ENCODE results near the gene LPAR3.

Gene LPAR3

DNA sequence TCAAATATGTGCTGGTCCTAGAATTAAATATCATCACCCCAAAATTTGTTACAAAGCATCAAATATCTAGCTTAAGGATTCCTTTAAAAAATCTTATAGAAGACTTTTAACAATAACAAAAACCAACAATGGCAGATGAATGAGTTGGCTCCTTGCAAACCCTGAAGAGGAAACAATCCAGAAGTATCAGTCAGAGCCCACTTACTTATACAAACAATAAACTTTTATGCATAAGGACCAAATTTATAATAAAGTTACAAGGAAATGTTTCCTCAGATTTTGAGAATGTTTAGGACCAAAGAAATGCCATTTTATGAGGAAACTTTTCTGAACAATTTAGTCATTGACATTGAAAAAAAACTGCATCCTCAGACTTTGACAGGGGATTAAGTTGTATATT lies 52.7 kb downstream of the LPAR3 start:
- in situ Hi-C loops (cut with MboI; ENCODE audit: low pct_unique_long_range_greater_than_20kb, low sequenced_read_pairs) = no loop called here

DNA sequence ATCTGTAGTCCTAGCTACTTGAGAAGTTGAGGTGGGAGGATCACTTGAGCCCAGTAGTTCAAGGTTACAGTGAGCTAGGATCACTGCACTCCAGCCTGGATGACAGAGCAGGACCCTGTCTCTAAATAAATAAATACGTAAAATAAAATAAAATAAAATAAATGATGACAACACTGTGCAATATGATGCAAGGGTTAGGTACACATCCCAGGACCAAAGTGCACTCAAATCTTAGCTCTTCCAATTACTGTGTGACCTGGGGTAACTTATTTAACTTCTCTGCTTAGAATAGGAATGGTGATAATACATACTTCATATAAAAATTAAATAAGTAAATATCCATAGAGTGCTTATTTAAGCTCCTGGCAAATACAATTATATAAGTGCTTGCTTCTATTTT lies 53.5 kb downstream of the LPAR3 start:
- no peak for DNase-seq
- in situ Hi-C loops (cut with MboI; ENCODE audit: low pct_unique_long_range_greater_than_20kb, low sequenced_read_pairs) = no loop called here

More for the DNA sequence above, 52.7 kb downstream of the LPAR3 start:
- DNase-seq = no peak

DNA sequence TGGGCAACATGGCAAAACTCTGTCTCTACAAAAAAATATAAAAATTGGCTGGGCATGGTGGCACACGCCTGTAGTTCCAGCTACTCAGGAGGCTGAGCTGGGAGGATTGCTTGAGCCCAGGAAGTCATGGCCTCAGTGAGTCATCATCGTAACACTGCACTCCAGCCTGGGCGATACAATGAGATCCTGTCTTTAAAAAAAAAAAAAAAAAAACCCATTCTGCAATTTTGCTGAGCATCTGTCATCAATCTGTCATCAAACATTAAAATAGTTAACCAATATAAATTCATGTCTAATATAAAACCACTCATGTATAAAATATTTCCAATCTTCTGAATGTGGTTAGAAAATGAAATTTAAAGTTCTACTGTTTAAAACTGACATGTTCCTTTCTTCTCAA lies 56.9 kb downstream of the LPAR3 start:
- no peak for DNase-seq
- in situ Hi-C loops (cut with MboI; ENCODE audit: low pct_unique_long_range_greater_than_20kb, low sequenced_read_pairs) = no loop called here

DNA sequence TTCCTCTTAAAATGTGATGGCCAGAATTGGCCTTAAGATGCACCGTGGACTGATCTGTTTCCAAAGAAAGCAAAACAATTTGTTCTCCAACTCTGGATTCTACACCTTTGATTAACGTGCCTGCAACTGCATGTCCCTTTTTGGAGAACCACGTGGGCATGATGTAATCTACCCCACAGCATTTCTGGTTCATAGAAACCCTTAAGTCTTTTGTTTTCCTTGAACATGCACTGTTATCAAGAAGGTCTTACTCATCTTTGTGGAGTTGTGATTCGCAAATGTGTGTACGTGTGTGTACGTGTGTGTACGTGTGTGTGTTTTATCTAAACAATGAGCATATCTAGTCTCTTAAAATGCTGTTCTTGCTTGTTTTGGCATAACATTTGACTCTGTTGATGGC lies 57.8 kb downstream of the LPAR3 start:
- in situ Hi-C loops (cut with MboI; ENCODE audit: low pct_unique_long_range_greater_than_20kb, low sequenced_read_pairs) = no loop called here
- no peak for DNase-seq

DNA sequence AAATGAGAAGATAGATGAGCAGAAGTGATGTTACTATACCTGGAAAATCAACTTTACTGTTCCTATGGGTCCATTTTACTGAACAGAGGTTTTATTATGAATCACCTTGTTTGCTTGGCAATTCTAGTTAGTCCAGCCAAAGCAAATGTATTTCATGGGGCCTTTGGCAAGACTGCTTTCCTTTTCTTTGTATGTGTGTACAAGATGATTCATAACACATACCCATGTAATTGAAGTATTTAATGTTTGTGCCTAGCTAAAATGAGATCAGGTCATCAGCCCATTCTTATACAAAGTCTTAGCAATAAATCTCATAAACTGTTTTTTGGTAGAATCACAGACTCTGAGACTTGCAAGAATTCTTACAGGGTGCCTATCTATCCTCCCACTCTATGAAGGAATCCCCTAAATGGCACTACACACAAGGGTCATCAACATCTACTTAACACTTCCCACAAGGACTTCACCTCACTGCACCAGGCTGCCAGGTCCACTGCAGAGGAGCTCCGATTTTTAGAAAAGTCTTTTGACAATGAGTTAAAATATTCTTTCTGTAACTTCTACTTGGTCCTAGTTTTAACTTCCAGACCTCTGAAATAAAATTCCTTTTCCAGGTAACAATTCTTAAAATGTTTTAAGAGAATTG lies 58.5 kb downstream of the LPAR3 start:
- in situ Hi-C loops (cut with MboI; ENCODE audit: low pct_unique_long_range_greater_than_20kb, low sequenced_read_pairs) = no loop called here
- DNase-seq = no peak

GRCh38 chr1:84833194-84833593 lies 59.8 kb downstream of the LPAR3 start:
- in situ Hi-C loops (cut with MboI; ENCODE audit: low pct_unique_long_range_greater_than_20kb, low sequenced_read_pairs) = no loop called here

GRCh38 chr1:84830136-84830535 lies 62.9 kb downstream of the LPAR3 start:
- no peak for DNase-seq
- in situ Hi-C loops (cut with MboI; ENCODE audit: low pct_unique_long_range_greater_than_20kb, low sequenced_read_pairs) = no loop called here

More at GRCh38 chr1:84833194-84833593, 59.8 kb downstream of the LPAR3 start:
- no peak for DNase-seq

DNA sequence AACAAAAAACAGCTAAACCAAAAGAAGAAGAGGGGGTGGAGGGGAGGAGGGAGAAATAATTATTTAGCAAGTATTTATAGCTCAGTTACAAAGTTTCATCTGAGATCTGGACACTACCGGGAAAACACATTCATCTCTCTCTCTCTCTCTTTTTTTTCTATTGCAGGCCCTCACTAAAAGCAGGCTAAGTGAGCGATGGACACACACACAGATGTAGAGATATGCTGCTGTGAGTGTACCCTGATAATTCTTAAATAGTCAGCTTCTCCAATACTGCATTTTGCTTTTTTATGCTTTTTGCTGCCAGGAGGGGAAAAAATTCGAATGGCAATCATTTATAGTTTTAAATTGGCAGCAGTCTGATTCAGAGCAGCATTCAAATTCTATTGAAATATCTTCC lies 65.0 kb downstream of the LPAR3 start:
- no peak for DNase-seq
- in situ Hi-C loops (cut with MboI; ENCODE audit: low pct_unique_long_range_greater_than_20kb, low sequenced_read_pairs) = no loop called here

- in situ Hi-C loops (cut with MboI; ENCODE audit: low pct_unique_long_range_greater_than_20kb, low sequenced_read_pairs) = no loop called here
- no peak for DNase-seq
Measured at GRCh38 chr1:84827555-84827954, 65.5 kb downstream of the LPAR3 start.

DNA sequence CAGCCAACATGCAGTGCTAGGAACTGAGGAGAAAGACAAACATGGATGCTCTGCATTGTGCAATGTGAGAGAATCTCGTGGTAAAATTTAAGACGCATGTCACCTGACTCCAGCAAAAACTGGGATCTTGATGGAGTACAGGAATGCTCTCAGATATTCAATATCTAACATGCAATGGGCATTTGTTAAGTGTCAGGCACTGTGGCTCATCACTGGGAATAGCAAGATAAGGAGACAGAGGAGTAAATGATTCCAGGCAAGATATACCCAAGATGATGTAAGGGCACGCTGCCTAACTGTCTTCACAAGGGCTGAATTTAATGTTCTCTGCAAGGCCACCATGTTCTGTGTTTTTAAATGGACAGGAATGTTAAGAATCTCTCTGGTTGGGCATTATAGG lies 67.8 kb downstream of the LPAR3 start:
- DNase-seq = no peak
- in situ Hi-C loops (cut with MboI; ENCODE audit: low pct_unique_long_range_greater_than_20kb, low sequenced_read_pairs) = no loop called here

GRCh38 chr1:84823991-84824390 lies 69.0 kb downstream of the LPAR3 start:
- in situ Hi-C loops (cut with MboI; ENCODE audit: low pct_unique_long_range_greater_than_20kb, low sequenced_read_pairs) = no loop called here
- no peak for DNase-seq

GRCh38 chr1:84823511-84823910 lies 69.5 kb downstream of the LPAR3 start:
- no peak for DNase-seq
- in situ Hi-C loops (cut with MboI; ENCODE audit: low pct_unique_long_range_greater_than_20kb, low sequenced_read_pairs) = no loop called here

DNA sequence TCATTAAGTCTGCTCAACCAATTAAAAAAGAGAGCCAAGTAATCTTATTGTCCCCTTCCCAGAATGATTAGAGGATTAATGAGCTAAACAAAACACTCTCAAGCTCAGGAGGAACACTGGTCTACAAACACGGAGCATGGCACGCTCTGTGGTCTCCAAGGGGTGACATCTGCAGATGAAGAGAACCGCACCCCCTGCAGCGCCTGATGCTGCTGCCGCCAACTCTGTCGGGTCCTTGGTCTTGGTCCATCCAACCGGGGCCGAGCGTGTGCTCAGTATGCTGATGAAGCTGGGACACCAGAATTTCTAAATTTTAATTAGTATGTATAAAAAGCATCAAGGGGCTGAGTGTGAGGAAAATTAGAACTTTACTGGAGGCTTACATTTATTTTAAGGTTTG lies 82.7 kb downstream of the LPAR3 start:
- in situ Hi-C loops (cut with MboI; ENCODE audit: low pct_unique_long_range_greater_than_20kb, low sequenced_read_pairs) = no loop called here
- no peak for DNase-seq

GRCh38 chr1:84809023-84809422 lies 84.0 kb downstream of the LPAR3 start:
- no peak for DNase-seq
- in situ Hi-C loops (cut with MboI; ENCODE audit: low pct_unique_long_range_greater_than_20kb, low sequenced_read_pairs) = no loop called here

DNA sequence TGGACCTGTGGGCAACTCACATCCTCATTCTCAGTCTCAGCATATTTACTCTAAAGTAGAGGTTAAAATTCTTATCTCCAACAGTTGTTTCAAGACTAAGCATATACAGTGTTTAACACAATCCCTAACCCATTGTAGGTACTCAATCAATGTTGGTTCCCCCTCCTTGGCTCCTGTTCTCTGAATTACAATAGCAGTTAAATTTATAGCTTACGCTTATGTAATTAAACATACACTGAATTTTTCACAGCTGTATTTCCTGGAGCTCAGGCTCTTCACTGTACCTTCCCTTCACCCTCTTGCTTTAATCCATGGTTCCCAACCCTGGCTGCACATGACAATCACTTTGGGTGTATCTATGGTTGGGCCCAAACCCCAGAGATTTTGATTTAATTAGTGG lies 89.4 kb downstream of the LPAR3 start:
- DNase-seq = no peak
- in situ Hi-C loops (cut with MboI; ENCODE audit: low pct_unique_long_range_greater_than_20kb, low sequenced_read_pairs) = no loop called here

- in situ Hi-C loops (cut with MboI; ENCODE audit: low pct_unique_long_range_greater_than_20kb, low sequenced_read_pairs) = no loop called here
Measured at GRCh38 chr1:84802567-84803232, 90.3 kb downstream of the LPAR3 start.

GRCh38 chr1:84800090-84801073 lies 92.6 kb downstream of the LPAR3 start:
- DNase-seq = no peak
- in situ Hi-C loops (cut with MboI; ENCODE audit: low pct_unique_long_range_greater_than_20kb, low sequenced_read_pairs) = no loop called here

More at GRCh38 chr1:84802567-84803232, 90.3 kb downstream of the LPAR3 start:
- no peak for DNase-seq

GRCh38 chr1:84797603-84798002 lies 95.4 kb downstream of the LPAR3 start:
- in situ Hi-C loops (cut with MboI; ENCODE audit: low pct_unique_long_range_greater_than_20kb, low sequenced_read_pairs) = loop anchor here (25.0 kb wide), 1 partner anchor 140 kb away; no protein-coding TSS in a partner anchor
- no peak for DNase-seq

DNA sequence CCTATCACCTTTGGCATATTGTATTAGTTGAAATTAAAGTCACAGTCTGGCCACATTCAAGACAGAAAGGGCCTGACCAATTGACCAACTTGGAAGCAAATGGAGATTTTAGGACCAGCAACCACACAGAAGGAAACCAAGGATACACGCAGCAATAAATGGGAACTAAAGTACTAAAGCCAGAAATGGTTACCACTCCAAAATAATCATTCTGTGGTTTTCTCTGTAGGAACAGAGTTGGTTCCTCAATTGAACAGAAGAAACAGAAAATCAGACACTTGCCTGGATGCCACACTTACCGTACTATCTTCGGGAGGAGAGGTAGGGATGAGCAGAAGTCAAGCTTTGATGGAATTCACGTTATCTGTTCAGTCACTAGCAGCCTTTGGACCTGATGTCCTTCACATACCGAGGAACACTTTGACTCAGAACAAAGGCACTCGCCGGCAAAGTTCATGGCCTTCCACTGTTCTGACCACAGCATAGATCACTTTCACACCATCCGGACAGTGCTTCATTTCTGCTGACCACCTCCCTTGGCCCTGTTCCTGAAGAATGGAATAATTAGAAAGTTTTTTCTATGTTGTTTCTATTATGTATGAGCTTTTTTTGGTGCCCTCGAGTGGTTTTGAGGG lies 96.9 kb downstream of the LPAR3 start:
- in situ Hi-C loops (cut with MboI; ENCODE audit: low pct_unique_long_range_greater_than_20kb, low sequenced_read_pairs) = loop anchor here (25.0 kb wide), 1 partner anchor 141 kb away; no protein-coding TSS in a partner anchor
- DNase-seq = peak; percentile 58

Data from KBM-7 (cell line).